ENCODE results near the gene TMEM165. TPM values are rescaled to one million over a fixed set of nuclear protein-coding genes. Genes with fewer than 3 reads are reported as not detected.

TMEM165 gene
- total and polyA plus RNA-seq, 9 of the 15 experiments (the other 6 are each of a cell fraction or from before 2014, with no cell fraction given) = 21.3 to 145 (median 96.8) TPM

GRCh38 chr4:55397520-55398321, 2.0 kb downstream of the TMEM165 start (continued):
- TF ChIP-seq CEBPZ (IDR thresholded peaks at IDR 0.05; ENCODE audit: borderline replicate concordance, low read depth, low read length) = no peak
- TF ChIP-seq ZNF277 (CRISPR knock-in tag; IDR thresholded peaks at IDR 0.05; ENCODE audit: borderline replicate concordance) = no peak
- no peak for TF ChIP-seq ZBTB33 (CRISPR knock-in tag; IDR thresholded peaks at IDR 0.05)
- no peak for TF ChIP-seq KAT2B (IDR thresholded peaks at IDR 0.05; ENCODE audit: low read depth, low read length)
- TF ChIP-seq CBX8 (IDR thresholded peaks at IDR 0.05; ENCODE audit: borderline replicate concordance, extremely low read depth, low read depth, low read length, poor library complexity, severe bottlenecking) = no peak
- TF ChIP-seq ELK3 (CRISPR knock-in tag; IDR thresholded peaks at IDR 0.05) = no peak
- no peak for TF ChIP-seq ATF6 (CRISPR knock-in tag; IDR thresholded peaks at IDR 0.05)
- no peak for TF ChIP-seq MECOM (CRISPR knock-in tag; IDR thresholded peaks at IDR 0.05)
- no peak for TF ChIP-seq RBFOX2 (IDR thresholded peaks at IDR 0.05; ENCODE audit: low read depth, low read length)
- TF ChIP-seq ILF3 (IDR thresholded peaks at IDR 0.05; ENCODE audit: borderline replicate concordance) = no peak; the same call in 1 of the 2 replicates
- no peak for TF ChIP-seq NONO (IDR thresholded peaks at IDR 0.05; ENCODE audit: low read depth in 2 of 2, low read length in 1 of 2)
